ENCODE measurements around the gene LHPP. TPM values are rescaled to one million over a fixed set of nuclear protein-coding genes. Genes with fewer than 3 reads are reported as not detected.

LHPP gene
- total RNA-seq, 4 donors from 2014 or later, result 20.3 to 116 (median 22.4) TPM

DNA sequence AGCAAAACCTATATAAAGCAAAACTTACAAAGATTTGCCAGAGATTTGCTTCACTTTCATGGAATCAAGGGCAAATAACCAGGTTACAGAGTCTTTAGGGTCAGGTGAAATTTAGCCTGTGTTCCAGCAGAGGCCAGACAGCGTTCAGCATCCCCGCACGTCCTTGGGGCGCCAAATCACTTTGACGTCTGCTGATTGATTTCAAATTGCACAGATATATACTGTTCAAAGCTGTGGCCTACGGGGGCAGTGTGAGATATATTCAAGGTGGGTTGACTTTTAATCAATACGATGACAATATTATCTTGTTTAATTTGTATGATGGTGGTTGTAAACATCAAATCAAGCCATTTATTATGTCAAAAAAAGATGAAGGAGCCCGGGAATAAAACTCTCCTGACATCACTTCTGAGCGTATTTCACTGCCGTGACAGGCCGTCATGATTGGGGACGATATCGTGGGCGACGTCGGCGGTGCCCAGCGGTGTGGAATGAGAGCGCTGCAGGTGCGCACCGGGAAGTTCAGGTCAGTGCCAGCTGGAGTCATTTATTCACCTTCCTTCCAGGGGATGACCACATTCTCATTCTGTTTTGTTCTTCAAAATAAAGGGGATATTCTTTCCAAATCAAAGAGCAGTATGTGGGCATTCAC lies 55.2 kb downstream of the LHPP start:
- no peak for DNase-seq
- H3K27me3 ChIP-seq, result no peaks in the 10 kb centered on the region
- WGBS, 2 donors (ENCODE audit: low coverage in 1 of 2), result 88 to 95% methylated on average over 15 to 21 of the region's 21 CpGs
- no peak overlapping the region for H3K27ac ChIP-seq
- H3K9me3 ChIP-seq, result no peaks in the 10 kb centered on the region
- H3K36me3 ChIP-seq, result no peaks in the 10 kb centered on the region
- intact Hi-C loops (cut with DNase I; ENCODE audit: low total_unique reads) (no loop called here), in situ Hi-C loops (cut with MboI; ENCODE audit: low pct_ligation_motif_present in 1 of 4, low pct_unique_long_range_greater_than_20kb in 1 of 4, low sequenced_read_pairs in 3 of 4) (no loop called here)
- H3K4me1 ChIP-seq, result no peaks in the 10 kb centered on the region
- no peak for TF ChIP-seq EP300 (IDR thresholded peaks at IDR 0.05; ENCODE audit: low read depth)
- no peak for TF ChIP-seq POLR2AphosphoS5 (IDR thresholded peaks at IDR 0.05)
- TF ChIP-seq, protein P1, sequence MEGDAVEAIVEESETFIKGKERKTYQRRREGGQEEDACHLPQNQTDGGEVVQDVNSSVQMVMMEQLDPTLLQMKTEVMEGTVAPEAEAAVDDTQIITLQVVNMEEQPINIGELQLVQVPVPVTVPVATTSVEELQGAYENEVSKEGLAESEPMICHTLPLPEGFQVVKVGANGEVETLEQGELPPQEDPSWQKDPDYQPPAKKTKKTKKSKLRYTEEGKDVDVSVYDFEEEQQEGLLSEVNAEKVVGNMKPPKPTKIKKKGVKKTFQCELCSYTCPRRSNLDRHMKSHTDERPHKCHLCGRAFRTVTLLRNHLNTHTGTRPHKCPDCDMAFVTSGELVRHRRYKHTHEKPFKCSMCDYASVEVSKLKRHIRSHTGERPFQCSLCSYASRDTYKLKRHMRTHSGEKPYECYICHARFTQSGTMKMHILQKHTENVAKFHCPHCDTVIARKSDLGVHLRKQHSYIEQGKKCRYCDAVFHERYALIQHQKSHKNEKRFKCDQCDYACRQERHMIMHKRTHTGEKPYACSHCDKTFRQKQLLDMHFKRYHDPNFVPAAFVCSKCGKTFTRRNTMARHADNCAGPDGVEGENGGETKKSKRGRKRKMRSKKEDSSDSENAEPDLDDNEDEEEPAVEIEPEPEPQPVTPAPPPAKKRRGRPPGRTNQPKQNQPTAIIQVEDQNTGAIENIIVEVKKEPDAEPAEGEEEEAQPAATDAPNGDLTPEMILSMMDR (IDR thresholded peaks at IDR 0.05), result no peak
- no peak for TF ChIP-seq POLR2A (IDR thresholded peaks at IDR 0.05)
- no peak overlapping the region for H3K4me3 ChIP-seq

DNA sequence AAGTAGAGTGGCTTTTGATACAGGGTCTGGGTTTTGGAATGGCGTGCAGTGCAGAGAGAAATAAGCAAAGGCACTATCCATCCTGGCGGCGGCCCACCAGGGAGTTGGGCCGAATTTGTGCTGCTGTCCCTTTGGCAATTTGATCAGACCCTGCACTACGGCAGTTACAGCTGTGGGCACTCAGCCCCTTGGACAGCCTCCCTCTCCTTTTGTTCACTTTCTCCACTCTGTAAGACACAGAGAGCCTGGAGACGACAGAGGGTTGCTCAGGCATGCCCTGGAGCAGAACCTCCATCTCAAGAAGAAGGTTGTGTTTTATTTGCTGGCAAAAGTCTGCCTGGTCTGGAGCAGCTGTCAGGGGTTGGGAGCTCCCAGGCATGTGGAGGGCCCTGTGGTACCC lies 55.8 kb downstream of the LHPP start:
- WGBS, 2 donors (ENCODE audit: low coverage in 1 of 2), result 85 to 93% methylated on average over 5 to 6 of the region's 6 CpGs
- TF ChIP-seq, protein P1 (IDR thresholded peaks at IDR 0.05), result no peak
- no peak overlapping the region for H3K4me3 ChIP-seq
- H3K27ac ChIP-seq, result no peak overlapping the region
- no peak for DNase-seq
- no peaks in the 10 kb centered on the region for H3K36me3 ChIP-seq
- in situ Hi-C loops (cut with MboI; ENCODE audit: low pct_ligation_motif_present in 1 of 4, low pct_unique_long_range_greater_than_20kb in 1 of 4, low sequenced_read_pairs in 3 of 4), result no loop called here
- intact Hi-C loops (cut with DNase I; ENCODE audit: low total_unique reads), result no loop called here
- no peaks in the 10 kb centered on the region for H3K27me3 ChIP-seq
- peaks cover 0 to 5% (median 2%) of the 10 kb centered on the region in 4 donors for H3K4me1 ChIP-seq
- no peaks in the 10 kb centered on the region for H3K9me3 ChIP-seq

DNA sequence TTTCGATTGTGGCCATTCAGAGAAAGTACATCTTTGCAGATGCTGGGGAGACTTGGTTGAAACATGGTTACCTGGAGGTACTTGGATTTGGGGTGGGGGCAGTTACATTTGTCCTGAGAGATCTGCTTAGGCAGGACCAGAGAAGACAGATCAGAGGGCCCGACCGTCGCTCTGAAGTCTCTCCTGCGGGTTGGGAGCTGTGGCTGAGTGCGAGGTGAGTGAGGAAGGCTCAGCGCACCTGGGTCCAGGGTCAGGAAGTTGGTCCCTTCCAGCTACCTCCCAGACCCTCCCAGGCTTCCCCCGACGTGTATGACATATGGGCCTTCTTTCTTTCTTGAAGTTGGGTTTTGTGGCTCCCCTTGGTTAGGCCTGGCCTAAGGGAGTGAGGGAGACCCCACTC lies 56.3 kb downstream of the LHPP start:
- H3K27me3 ChIP-seq, result no peaks in the 10 kb centered on the region
- H3K9me3 ChIP-seq, result no peaks in the 10 kb centered on the region
- H3K36me3 ChIP-seq, result no peaks in the 10 kb centered on the region
- no peak for DNase-seq
- in situ Hi-C loops (cut with MboI; ENCODE audit: low pct_ligation_motif_present in 1 of 4, low pct_unique_long_range_greater_than_20kb in 1 of 4, low sequenced_read_pairs in 3 of 4), result no loop called here
- H3K4me1 ChIP-seq, result peaks cover 0 to 10% (median 7%) of the 10 kb centered on the region in 4 donors
- WGBS, 2 donors (ENCODE audit: low coverage in 1 of 2), result 90 to 100% methylated on average over 1 to 9 of the region's 9 CpGs
- no peak overlapping the region for H3K4me3 ChIP-seq
- no peak overlapping the region for H3K27ac ChIP-seq
- TF ChIP-seq POLR2A (IDR thresholded peaks at IDR 0.05) (no peak), EP300 (IDR thresholded peaks at IDR 0.05; ENCODE audit: low read depth) (no peak)
- TF ChIP-seq, protein P1 (IDR thresholded peaks at IDR 0.05), result no peak
- intact Hi-C loops (cut with DNase I; ENCODE audit: low total_unique reads), result no loop called here

GRCh38 chr10:124518366-124518765 lies 56.7 kb downstream of the LHPP start:
- no peak for DNase-seq

More at GRCh38 chr10:124518366-124518765, 56.7 kb downstream of the LHPP start:
- intact Hi-C loops (cut with DNase I; ENCODE audit: low total_unique reads) (no loop called here), in situ Hi-C loops (cut with MboI; ENCODE audit: low pct_ligation_motif_present in 1 of 4, low pct_unique_long_range_greater_than_20kb in 1 of 4, low sequenced_read_pairs in 3 of 4) (no loop called here)
- Histone ChIP-seq H3K4me1 (peaks cover 0 to 14% (median 11%) of the 10 kb centered on the region in 4 donors), H3K27ac (no peak overlapping the region), H3K4me3 (no peak overlapping the region), H3K36me3 (no peaks in the 10 kb centered on the region), H3K9me3 (no peaks in the 10 kb centered on the region), H3K27me3 (no peaks in the 10 kb centered on the region)
- 94% methylated on average over 15 of the region's 15 CpGs; no CpG with 5 or more reads in 1 of the 2 donors for WGBS, 2 donors (ENCODE audit: low coverage in 1 of 2)
- TF ChIP-seq POLR2AphosphoS5 (IDR thresholded peaks at IDR 0.05) (no peak), EP300 (IDR thresholded peaks at IDR 0.05; ENCODE audit: low read depth) (no peak), POLR2A (IDR thresholded peaks at IDR 0.05) (no peak)
- TF ChIP-seq, protein P1 (IDR thresholded peaks at IDR 0.05), result no peak

All from transverse colon (tissue), 4 donors.